ENCODE data around the gene FOCAD. TPM values are rescaled to one million over a fixed set of nuclear protein-coding genes. Genes with fewer than 3 reads are reported as not detected.

Gene FOCAD
- total RNA-seq, 1 experiment from 2014 or later: 43.3 TPM

- peaks cover 4% of the 10 kb centered on the region; the same call in 1 of the 2 replicates for H3K4me1 ChIP-seq (ENCODE audit: insufficient read depth, low read length)
- Mint-ChIP-seq H3K36me3 (ENCODE audit: insufficient read depth in 1 of 3, low read depth in 3 of 3) (peaks cover 6 to 16% (median 14%) of the 10 kb centered on the region in 3 experiments; a peak in 6 of 7 replicates), H3K4me3 (no peak overlapping the region), H3K27ac (no peak overlapping the region; a peak in 1 of 7 replicates), H3K9me3 (no peaks in the 10 kb centered on the region), H3K27me3 (ENCODE audit: low read depth) (no peaks in the 10 kb centered on the region), H3K4me1 (peaks cover 16 to 21% of the 10 kb centered on the region in 2 experiments)
- TF ChIP-seq CTCF (conservative IDR thresholded peaks at IDR 0.05): no peak
- H2BK5ac ChIP-seq (ENCODE audit: insufficient read length, low read length): no peak overlapping the region
- H3K27me3 ChIP-seq (ENCODE audit: insufficient read depth, low read length): no peaks in the 10 kb centered on the region
- H3K4me2 ChIP-seq (ENCODE audit: insufficient read depth, insufficient read length, low read length): no peak overlapping the region
- H3K23me2 ChIP-seq (ENCODE audit: insufficient read length, low read depth, low read length, poor library complexity, severe bottlenecking): no peaks in the 10 kb centered on the region
- no peak overlapping the region for H2BK120ac ChIP-seq (ENCODE audit: low read depth, low read length, poor library complexity, severe bottlenecking)
- H4K20me1 ChIP-seq (ENCODE audit: control insufficient read depth, insufficient read depth, insufficient read length): no peaks in the 10 kb centered on the region
- H3K56ac ChIP-seq (ENCODE audit: insufficient read length, low read depth, low read length): no peak overlapping the region
- H3K14ac ChIP-seq (ENCODE audit: insufficient read depth, low read length): no peak overlapping the region
- H2AFZ ChIP-seq (ENCODE audit: low read length): no peak overlapping the region
- no peaks in the 10 kb centered on the region for H3K9me3 ChIP-seq (ENCODE audit: control insufficient read depth, low read depth, low read length)
- no peak overlapping the region for H3K23ac ChIP-seq (ENCODE audit: insufficient read length, low read depth, low read length)
- no peaks in the 10 kb centered on the region for H3K79me1 ChIP-seq (ENCODE audit: insufficient read depth, low read depth, low read length, poor library complexity, severe bottlenecking)
- no peak overlapping the region for H3K4ac ChIP-seq (ENCODE audit: low read depth, low read length)
- DNase-seq: no peak
- no peak overlapping the region for H3K18ac ChIP-seq (ENCODE audit: insufficient read length, low read depth, low read length)
- H3K27ac ChIP-seq (ENCODE audit: insufficient read length, low read depth, low read length): no peak overlapping the region
- H2AK5ac ChIP-seq (ENCODE audit: insufficient read length, low read length): no peak overlapping the region
- no peak overlapping the region for H3K9ac ChIP-seq (ENCODE audit: extremely low read depth, insufficient read length, low read length)
- H2BK15ac ChIP-seq (ENCODE audit: low read depth, low read length): no peak overlapping the region
- no peaks in the 10 kb centered on the region for H3K79me2 ChIP-seq (ENCODE audit: insufficient read depth, low read length)
- no peak overlapping the region for H4K8ac ChIP-seq (replicated peaks; ENCODE audit: insufficient read length, low read depth, low read length)
- H2BK12ac ChIP-seq (ENCODE audit: insufficient read length, low read depth, low read length): no peak overlapping the region
- H4K5ac ChIP-seq (ENCODE audit: insufficient read length, low read depth, low read length): no peak overlapping the region
- no peak overlapping the region for H4K91ac ChIP-seq (ENCODE audit: insufficient read length, low read depth, low read length)
- no peak overlapping the region for H2BK20ac ChIP-seq (ENCODE audit: low read depth, low read length, poor library complexity, severe bottlenecking)
- H3T11ph ChIP-seq (ENCODE audit: low read length): no peak overlapping the region
- WGBS (ENCODE audit: extremely low coverage, insufficient read length, low lambda C conversion rate): no CpG with 5 or more reads among the region's 3 CpGs
Observed at GRCh38 chr9:20788526-20789451, 104.7 kb downstream of the FOCAD start.
